Measurements from ENCODE around the gene C4BPB.

The C4BPB gene

GRCh38 chr1:207063014-207063413 lies 25.6 kb upstream of the C4BPB start:
- no peak overlapping the region for H3K27ac ChIP-seq
- TF ChIP-seq CTCF (conservative IDR thresholded peaks at IDR 0.05) (no peak), ZFX (IDR thresholded peaks at IDR 0.05) (no peak)

- no peak for TF ChIP-seq ZFX (IDR thresholded peaks at IDR 0.05)
- no peak for TF ChIP-seq CTCF (conservative IDR thresholded peaks at IDR 0.05)
- H3K27ac ChIP-seq = no peak overlapping the region
Observed at GRCh38 chr1:207064561-207064960, 24.1 kb upstream of the C4BPB start.

GRCh38 chr1:207067185-207067584 lies 21.5 kb upstream of the C4BPB start:
- TF ChIP-seq CTCF (conservative IDR thresholded peaks at IDR 0.05) (no peak), ZFX (IDR thresholded peaks at IDR 0.05) (no peak)
- no peak overlapping the region for H3K27ac ChIP-seq

- TF ChIP-seq CTCF (conservative IDR thresholded peaks at IDR 0.05) (no peak), ZFX (IDR thresholded peaks at IDR 0.05) (no peak)
- H3K27ac ChIP-seq = no peak overlapping the region
Observed at GRCh38 chr1:207067665-207068064, 21.0 kb upstream of the C4BPB start.

- H3K27ac ChIP-seq = no peak overlapping the region
- TF ChIP-seq CTCF (conservative IDR thresholded peaks at IDR 0.05) = no peak
- TF ChIP-seq ZFX (IDR thresholded peaks at IDR 0.05) = no peak
Observed at GRCh38 chr1:207069061-207069460, 19.6 kb upstream of the C4BPB start.

GRCh38 chr1:207069858-207070506 lies 18.7 kb upstream of the C4BPB start:
- no peak for TF ChIP-seq ZFX (IDR thresholded peaks at IDR 0.05)
- no peak for TF ChIP-seq CTCF (conservative IDR thresholded peaks at IDR 0.05)
- H3K27ac ChIP-seq = no peak overlapping the region

GRCh38 chr1:207070811-207071210 lies 17.8 kb upstream of the C4BPB start:
- TF ChIP-seq ZFX (IDR thresholded peaks at IDR 0.05) = no peak
- no peak overlapping the region for H3K27ac ChIP-seq

GRCh38 chr1:207071426-207071825 lies 17.2 kb upstream of the C4BPB start:
- TF ChIP-seq ZFX (IDR thresholded peaks at IDR 0.05) (no peak), CTCF (conservative IDR thresholded peaks at IDR 0.05) (no peak)
- no peak overlapping the region for H3K27ac ChIP-seq

Data from C4-2B (cell line).